IMR-90 (cell line): ENCODE measurements around the gene CYP11A1. TPM values are rescaled to one million over a fixed set of nuclear protein-coding genes. Genes with fewer than 3 reads are reported as not detected.

ENCODE experiments used
- ATAC-seq: fragments of 200-7000 bp; cut with Tn5 transposase; 2 replicates; pipeline ENCODE4 v1.9.1; 2020; ENCODE audit warnings: low read depth, mild to moderate bottlenecking, moderate library complexity
- Bru-seq: library from RNA; stranded (reverse); fragments of 400-500 nt; gene quantifications from one replicate; lab custom pipeline; 2021; lab: Mats Ljungman, UMichigan
- BruChase-seq, 2 experiments: library from RNA; stranded (reverse); fragments of 400-500 nt; gene quantifications; one replicate each; lab custom pipeline; 2021; lab: Mats Ljungman, UMichigan
- BruUV-seq: library from RNA; stranded (reverse); fragments of 400-500 nt; replicated peaks from 2 replicates; lab custom pipeline; 2021; lab: Mats Ljungman, UMichigan
- CTCF ChIA-PET: fragments of 300-600 bp; formaldehyde crosslinking; extraction: SDS; loops from one replicate; lab custom pipeline; 2021; ENCODE audit warnings: antibody characterized with exemption; lab: Yijun Ruan, JAX
- POLR2A ChIA-PET: fragments of 300-600 bp; sonication (Branson Sonifier 250); formaldehyde crosslinking; loops from one replicate; lab custom pipeline; 2022; ENCODE audit warnings: antibody characterized with exemption; ENCODE audit not compliant: unreplicated experiment; lab: Charles Lee
- DNase-seq: peaks from one replicate; pipeline ENCODE4 v3.0.0; 2013
- H2AFZ ChIP-seq: replicated peaks from 2 replicates; pipeline ENCODE3; 2013; ENCODE audit warnings: low read length, mild to moderate bottlenecking; ENCODE audit not compliant: poor library complexity
- H2AK5ac ChIP-seq: 2 replicates; pipeline ENCODE4 v1.6.1; 2013; ENCODE audit warnings: low read depth, low read length, inconsistent platforms
- H2AK9ac ChIP-seq: replicated peaks from 2 replicates; pipeline ENCODE3; 2013; ENCODE audit warnings: mild to moderate bottlenecking, low read depth, low read length, moderate library complexity; ENCODE audit not compliant: poor library complexity
- H2BK120ac ChIP-seq: 2 replicates; pipeline ENCODE4 v1.6.1; 2013; ENCODE audit warnings: low read depth, low read length, inconsistent platforms
- H2BK15ac ChIP-seq: 3 replicates; pipeline ENCODE4 v1.6.1; 2013; ENCODE audit warnings: low read depth, low read length, inconsistent platforms
- H2BK20ac ChIP-seq: 2 replicates; pipeline ENCODE4 v1.6.1; 2013; ENCODE audit warnings: low read depth, mild to moderate bottlenecking, inconsistent platforms, low read length, moderate library complexity
- H2BK5ac ChIP-seq: 2 replicates; pipeline ENCODE4 v1.6.1; 2013; ENCODE audit warnings: mild to moderate bottlenecking, low read depth, low read length, inconsistent platforms; ENCODE audit not compliant: poor library complexity, severe bottlenecking
- H3K14ac ChIP-seq: replicated peaks from 2 replicates; pipeline ENCODE4 v1.6.1; 2013; ENCODE audit warnings: low read depth, low read length, inconsistent platforms
- H3K18ac ChIP-seq: 2 replicates; pipeline ENCODE4 v1.6.1; 2013; ENCODE audit warnings: low read depth, low read length, control low read depth
- H3K23ac ChIP-seq: 2 replicates; pipeline ENCODE4 v1.6.1; 2013; ENCODE audit warnings: low read depth, low read length, inconsistent platforms
- H3K27ac ChIP-seq: 2 replicates; pipeline ENCODE4 v1.5.1; 2013; ENCODE audit warnings: mild to moderate bottlenecking, control low read depth, low read length; ENCODE audit not compliant: insufficient read depth
- H3K27me3 ChIP-seq: 2 replicates; pipeline ENCODE4 v1.6.1; 2013; ENCODE audit warnings: low read length; ENCODE audit not compliant: control insufficient read depth, insufficient read depth
- H3K36me3 ChIP-seq: 2 replicates; pipeline ENCODE4 v1.6.1; 2013; ENCODE audit warnings: low read length, mixed read lengths; ENCODE audit not compliant: control insufficient read depth, insufficient read depth
- H3K4ac ChIP-seq: 2 replicates; pipeline ENCODE4 v1.6.1; 2013; ENCODE audit warnings: low read depth, low read length, inconsistent platforms
- H3K4me1 ChIP-seq: 2 replicates; pipeline ENCODE4 v1.6.1; 2013; ENCODE audit warnings: low read length, mixed read lengths; ENCODE audit not compliant: control insufficient read depth, insufficient read depth
- H3K4me2 ChIP-seq: 2 replicates; pipeline ENCODE4 v1.6.1; 2013; ENCODE audit warnings: low read depth, mild to moderate bottlenecking, control low read depth, low read length, moderate library complexity
- H3K4me3 ChIP-seq: 2 replicates; pipeline ENCODE4 v1.5.1; 2013; ENCODE audit warnings: low read depth, mild to moderate bottlenecking, control low read depth, low read length, moderate library complexity; ENCODE audit not compliant: insufficient read depth
- H3K56ac ChIP-seq: 2 replicates; pipeline ENCODE4 v1.6.1; 2013; ENCODE audit warnings: low read length, inconsistent platforms; ENCODE audit not compliant: insufficient read depth; ENCODE audit errors: extremely low read depth
- H3K79me1 ChIP-seq, 2 experiments: 2 replicates each; pipeline ENCODE4 v1.6.1; 2013; ENCODE audit warnings: low read length in 2 of 2, inconsistent platforms in 1 of 2, low read depth in 1 of 2
- H3K9ac ChIP-seq: 2 replicates; pipeline ENCODE4 v1.6.1; 2013; ENCODE audit warnings: low read depth, low read length, control low read depth
- H3K9me1 ChIP-seq: 2 replicates; pipeline ENCODE4 v1.6.1; 2013; ENCODE audit warnings: low read length, inconsistent platforms; ENCODE audit not compliant: insufficient read depth
- H3K9me3 ChIP-seq: 2 replicates; pipeline ENCODE4 v1.6.1; 2013; ENCODE audit warnings: low read length; ENCODE audit not compliant: control insufficient read depth, insufficient read depth
- H4K20me1 ChIP-seq: 2 replicates; pipeline ENCODE4 v1.6.1; 2013; ENCODE audit warnings: low read length, inconsistent platforms; ENCODE audit not compliant: insufficient read depth
- H4K5ac ChIP-seq: 2 replicates; pipeline ENCODE4 v1.6.1; 2013; ENCODE audit warnings: mild to moderate bottlenecking, low read depth, low read length, control low read depth
- H4K8ac ChIP-seq, 2 experiments: 2 replicates each; pipeline ENCODE4 v1.6.1; 2013; ENCODE audit warnings: low read depth in 2 of 2, low read length in 2 of 2, control low read depth in 1 of 2, inconsistent platforms in 1 of 2
- H4K91ac ChIP-seq: 2 replicates; pipeline ENCODE4 v1.6.1; 2013; ENCODE audit warnings: low read depth, low read length, inconsistent platforms; ENCODE audit not compliant: insufficient read depth
- BHLHE40 ChIP-seq: fragments of 150-350 bp; IDR thresholded peaks from 2 replicates; pipeline ENCODE4 v1.6.1; 2016; ENCODE audit warnings: mild to moderate bottlenecking, low read depth, low read length
- CEBPB ChIP-seq: IDR thresholded peaks from 2 replicates; pipeline ENCODE4 v1.6.1; 2012; ENCODE audit warnings: low read depth, low read length, improper control_type of control experiment
- CHD1 ChIP-seq: IDR thresholded peaks from 2 replicates; pipeline ENCODE4 v1.6.1; 2012; ENCODE audit warnings: low read depth, low read length, improper control_type of control experiment
- FOS ChIP-seq: fragments of 150-350 bp; IDR thresholded peaks from 2 replicates; pipeline ENCODE4 v1.6.1; 2016; ENCODE audit warnings: low read depth, low read length
- MAFK ChIP-seq: IDR thresholded peaks from 2 replicates; pipeline ENCODE4 v1.6.1; 2012; ENCODE audit warnings: low read depth, low read length, improper control_type of control experiment
- MXI1 ChIP-seq: IDR thresholded peaks from 2 replicates; pipeline ENCODE4 v1.6.1; 2012; ENCODE audit warnings: low read depth, mild to moderate bottlenecking, low read length, moderate library complexity, borderline replicate concordance
- NFE2L2 ChIP-seq: fragments of 150-350 bp; IDR thresholded peaks from 2 replicates; pipeline ENCODE4 v1.6.1; 2016; ENCODE audit warnings: low read depth, mild to moderate bottlenecking, low read length
- POLR2A ChIP-seq: IDR thresholded peaks from 2 replicates; pipeline ENCODE4 v1.6.1; 2012; ENCODE audit warnings: mild to moderate bottlenecking, low read depth, low read length
- RAD21 ChIP-seq: IDR thresholded peaks from 2 replicates; pipeline ENCODE4 v1.6.1; 2012; ENCODE audit warnings: low read length, improper control_type of control experiment
- RFX5 ChIP-seq: IDR thresholded peaks from 2 replicates; pipeline ENCODE4 v1.8.0; 2012; ENCODE audit warnings: low read depth, mild to moderate bottlenecking, low read length, moderate library complexity
- SMC3 ChIP-seq: fragments of 150-350 bp; IDR thresholded peaks from 2 replicates; pipeline ENCODE4 v1.6.1; 2016; ENCODE audit warnings: low read depth, mild to moderate bottlenecking, antibody characterized with exemption, low read length, moderate library complexity
- WGBS, 2 experiments: methylation state at CpG; one replicate each; pipeline versions ENCODE4 v1.1.5 to v1.1.7; 2013; ENCODE audit warnings: missing lambda C conversion rate in 2 of 2; ENCODE audit not compliant: insufficient read length in 1 of 2; ENCODE audit errors: extremely low coverage in 2 of 2; 5-methylcytosine and 5-hydroxymethylcytosine counted together
- dilution Hi-C: fragments of 300-500 bp; cut with HindIII; formaldehyde crosslinking; loops from one replicate; pipeline ENCODE4 v1.14.3; 2018; ENCODE audit warnings: low sequenced_read_pairs; ENCODE audit not compliant: unreplicated experiment
- in situ Hi-C: fragments of 300-500 bp; cut with MboI; formaldehyde crosslinking; loops from 3 replicates; pipeline ENCODE4 v1.14.3; 2019; ENCODE audit warnings: low sequenced_read_pairs, inconsistent platforms, mixed read lengths
- intact Hi-C: fragments of 100-400 bp; cut with micrococcal nuclease; formaldehyde crosslinking; loops from 2 replicates; pipeline ENCODE4 v1.10.0; 2022
- long read RNA-seq: library from polyadenylated mRNA; unstranded; transcript quantifications from one replicate; pipeline ENCODE4 v2.0.0, GENCODE V29; 2021; ENCODE audit not compliant: unreplicated experiment
- polyA plus RNA-seq, 3 experiments: library from polyadenylated mRNA; depleted of rRNA; stranded (reverse); fragments of >200 nt; gene quantifications; 2 replicates each; pipeline ENCODE4 v1.2.3, GENCODE V29; 2012; ENCODE audit warnings: low replicate concordance in 1 of 3
- total RNA-seq: library from RNA; depleted of rRNA; stranded (reverse); fragments of >200 nt; gene quantifications from 2 replicates; pipeline ENCODE4 v1.2.3, GENCODE V29; 2012; rRNA removed
- TF ChIP-seq, protein P1 (sequence below): fragments of 150-350 bp; IDR thresholded peaks from 2 replicates; pipeline ENCODE4 v1.6.1; 2016; ENCODE audit warnings: low read depth, mild to moderate bottlenecking, low read length, moderate library complexity, borderline replicate concordance
- TF ChIP-seq, protein P2 (sequence below): conservative IDR thresholded peaks from 2 replicates; pipeline ENCODE4 v1.5.1; 2012; ENCODE audit warnings: mild to moderate bottlenecking, low read depth, low read length, improper control_type of control experiment

Gene CYP11A1
- 0.18 and 0.28 TPM in 2 replicates for total RNA-seq
- 0.46 and 0.50 TPM in 2 replicates for polyA plus RNA-seq (2012; rRNA removed)
- 0.17 and 0.60 TPM in 2 replicates for polyA plus RNA-seq (2012; cell fraction: cytosol; rRNA removed)
- 0.23 and 0.26 TPM in 2 replicates for polyA plus RNA-seq (2012; cell fraction: nucleus; rRNA removed; ENCODE audit: low replicate concordance)
- percentile 12 among the genes with signal in this experiment for Bru-seq, nascent RNA
- percentile 16 among the genes with signal in this experiment for BruChase-seq, experiment 1, labeled RNA remaining after a 6-hour chase
- BruChase-seq, experiment 2, labeled RNA remaining after a 2-hour chase = percentile 17 among the genes with signal in this experiment
- long read RNA-seq = 0 reads

DNA sequence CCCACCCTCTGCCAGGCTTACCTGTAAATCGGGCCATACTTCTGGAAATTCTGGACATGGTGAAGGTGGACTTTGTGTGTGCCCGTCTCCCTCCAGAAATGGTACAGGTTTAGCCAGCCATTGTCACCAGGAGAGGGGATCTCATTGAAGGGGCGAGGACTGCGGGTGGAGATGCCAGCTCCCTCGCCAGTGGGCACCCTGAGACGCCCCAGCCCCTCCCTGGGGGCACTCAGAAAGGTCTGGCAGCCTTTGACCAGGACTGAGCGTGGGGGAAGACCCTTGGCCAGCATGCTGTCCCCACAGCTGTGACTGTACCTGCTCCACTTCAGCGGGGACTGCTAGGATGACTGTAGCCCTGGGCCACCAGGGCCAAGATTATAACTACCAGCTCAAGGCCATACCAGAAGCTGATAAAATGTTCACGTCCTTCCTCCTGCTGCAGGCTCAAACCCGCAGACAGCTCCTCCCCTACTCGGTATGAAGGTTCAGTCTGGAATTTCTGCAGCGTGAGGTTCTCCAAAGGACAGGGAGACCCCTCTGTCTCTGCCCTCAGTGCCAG is at the start of gene CYP11A1:
Gene CYP11A1, minus strand, starts transcription at position 351 of the 559 bp plus-strand sequence. Its CDS starts 61 bp downstream, at position 290.
- in situ Hi-C loops = no loop called here

More for the DNA sequence above, at the start of gene CYP11A1:
- Histone ChIP-seq H2AFZ (no peak within 1 kb of the TSS), H3K14ac (no peak within 1 kb of the TSS), H3K56ac (no peak within 1 kb of the TSS), H2BK15ac (no peak within 1 kb of the TSS), H4K5ac (no peak within 1 kb of the TSS), H3K9me1 (no peaks in the 10 kb centered on the region), H3K4me2 (no peak within 1 kb of the TSS), H2BK20ac (no peak within 1 kb of the TSS), H4K8ac (no peak within 1 kb of the TSS), H3K9ac (no peak within 1 kb of the TSS), H2BK120ac (no peak within 1 kb of the TSS), H3K9me3 (no peaks in the 10 kb centered on the region), H2BK5ac (no peak within 1 kb of the TSS), H2AK5ac (no peak within 1 kb of the TSS; the same call in 1 of the 2 replicates), H3K23ac (no peak within 1 kb of the TSS), H3K27ac (no peak within 1 kb of the TSS), H3K18ac (no peak within 1 kb of the TSS), H3K4me3 (no peak within 1 kb of the TSS), H3K4ac (no peak within 1 kb of the TSS), H4K20me1 (no peaks in the 10 kb centered on the region), H3K36me3 (no peaks in the 10 kb centered on the region), H3K79me1 (no peaks in the 10 kb centered on the region), H3K4me1 (peaks cover 2% of the 10 kb centered on the region; the same call in 1 of the 2 replicates), H3K27me3 (peaks cover 53% of the 10 kb centered on the region), H2AK9ac (no peak within 1 kb of the TSS), H4K91ac (no peak within 1 kb of the TSS)
- DNase-seq (no peak), ATAC-seq (no peak)
- no peak for TF ChIP-seq SMC3
- TF ChIP-seq RFX5 = no peak
- TF ChIP-seq, protein P1, sequence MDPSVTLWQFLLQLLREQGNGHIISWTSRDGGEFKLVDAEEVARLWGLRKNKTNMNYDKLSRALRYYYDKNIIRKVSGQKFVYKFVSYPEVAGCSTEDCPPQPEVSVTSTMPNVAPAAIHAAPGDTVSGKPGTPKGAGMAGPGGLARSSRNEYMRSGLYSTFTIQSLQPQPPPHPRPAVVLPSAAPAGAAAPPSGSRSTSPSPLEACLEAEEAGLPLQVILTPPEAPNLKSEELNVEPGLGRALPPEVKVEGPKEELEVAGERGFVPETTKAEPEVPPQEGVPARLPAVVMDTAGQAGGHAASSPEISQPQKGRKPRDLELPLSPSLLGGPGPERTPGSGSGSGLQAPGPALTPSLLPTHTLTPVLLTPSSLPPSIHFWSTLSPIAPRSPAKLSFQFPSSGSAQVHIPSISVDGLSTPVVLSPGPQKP = no peak
- no peak for TF ChIP-seq BHLHE40
- TF ChIP-seq MXI1 = no peak
- TF ChIP-seq, protein P2, sequence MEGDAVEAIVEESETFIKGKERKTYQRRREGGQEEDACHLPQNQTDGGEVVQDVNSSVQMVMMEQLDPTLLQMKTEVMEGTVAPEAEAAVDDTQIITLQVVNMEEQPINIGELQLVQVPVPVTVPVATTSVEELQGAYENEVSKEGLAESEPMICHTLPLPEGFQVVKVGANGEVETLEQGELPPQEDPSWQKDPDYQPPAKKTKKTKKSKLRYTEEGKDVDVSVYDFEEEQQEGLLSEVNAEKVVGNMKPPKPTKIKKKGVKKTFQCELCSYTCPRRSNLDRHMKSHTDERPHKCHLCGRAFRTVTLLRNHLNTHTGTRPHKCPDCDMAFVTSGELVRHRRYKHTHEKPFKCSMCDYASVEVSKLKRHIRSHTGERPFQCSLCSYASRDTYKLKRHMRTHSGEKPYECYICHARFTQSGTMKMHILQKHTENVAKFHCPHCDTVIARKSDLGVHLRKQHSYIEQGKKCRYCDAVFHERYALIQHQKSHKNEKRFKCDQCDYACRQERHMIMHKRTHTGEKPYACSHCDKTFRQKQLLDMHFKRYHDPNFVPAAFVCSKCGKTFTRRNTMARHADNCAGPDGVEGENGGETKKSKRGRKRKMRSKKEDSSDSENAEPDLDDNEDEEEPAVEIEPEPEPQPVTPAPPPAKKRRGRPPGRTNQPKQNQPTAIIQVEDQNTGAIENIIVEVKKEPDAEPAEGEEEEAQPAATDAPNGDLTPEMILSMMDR = no peak
- no peak for TF ChIP-seq CHD1
- no peak for TF ChIP-seq NFE2L2
- no peak for TF ChIP-seq FOS
- TF ChIP-seq MAFK = no peak
- TF ChIP-seq RAD21 = no peak
- TF ChIP-seq CEBPB = no peak
- no peak for TF ChIP-seq POLR2A
- CTCF ChIA-PET = no interaction called here
- POLR2A ChIA-PET = no interaction called here
- dilution Hi-C loops = no loop called here
- intact Hi-C loops = no loop called here
- WGBS, 2 experiments = 60% methylated on average over 1 of the region's 12 CpGs; no CpG with 5 or more reads in 1 of the 2 experiments
- BruUV-seq = no TSS peak
